Upper lobe of left lung (tissue), 4 donors: ENCODE measurements around the gene LCORL.

Experiments used
- POLR2AphosphoS5 ChIP-seq, 2 donors: sonication (generic); formaldehyde crosslinking; IDR thresholded peaks; one replicate each; pipeline ENCODE4 v1.5.1; 2017; ENCODE audit warnings: antibody characterized with exemption in 2 of 2
- TF ChIP-seq, protein P1 (sequence below), 6 experiments: fragments of 450-650 bp in 4 of 6; fragments of 200-600 bp in 2 of 6; sonication (generic) in 2 of 6; IDR thresholded peaks; one replicate each; pipeline ENCODE4 v1.5.1; 2016 to 2019; ENCODE audit warnings: antibody characterized with exemption in 6 of 6

- TF ChIP-seq, protein P1, sequence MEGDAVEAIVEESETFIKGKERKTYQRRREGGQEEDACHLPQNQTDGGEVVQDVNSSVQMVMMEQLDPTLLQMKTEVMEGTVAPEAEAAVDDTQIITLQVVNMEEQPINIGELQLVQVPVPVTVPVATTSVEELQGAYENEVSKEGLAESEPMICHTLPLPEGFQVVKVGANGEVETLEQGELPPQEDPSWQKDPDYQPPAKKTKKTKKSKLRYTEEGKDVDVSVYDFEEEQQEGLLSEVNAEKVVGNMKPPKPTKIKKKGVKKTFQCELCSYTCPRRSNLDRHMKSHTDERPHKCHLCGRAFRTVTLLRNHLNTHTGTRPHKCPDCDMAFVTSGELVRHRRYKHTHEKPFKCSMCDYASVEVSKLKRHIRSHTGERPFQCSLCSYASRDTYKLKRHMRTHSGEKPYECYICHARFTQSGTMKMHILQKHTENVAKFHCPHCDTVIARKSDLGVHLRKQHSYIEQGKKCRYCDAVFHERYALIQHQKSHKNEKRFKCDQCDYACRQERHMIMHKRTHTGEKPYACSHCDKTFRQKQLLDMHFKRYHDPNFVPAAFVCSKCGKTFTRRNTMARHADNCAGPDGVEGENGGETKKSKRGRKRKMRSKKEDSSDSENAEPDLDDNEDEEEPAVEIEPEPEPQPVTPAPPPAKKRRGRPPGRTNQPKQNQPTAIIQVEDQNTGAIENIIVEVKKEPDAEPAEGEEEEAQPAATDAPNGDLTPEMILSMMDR (IDR thresholded peaks at IDR 0.05): no peak
- no peak for TF ChIP-seq POLR2AphosphoS5 (IDR thresholded peaks at IDR 0.05)
Measured at GRCh38 chr4:17877661-17878060, 143.9 kb downstream of the LCORL start.
